ENCODE results near the gene UNK. TPM values are rescaled to one million over a fixed set of nuclear protein-coding genes. Genes with fewer than 3 reads are reported as not detected.
"Not testable (repeated sequence)": the region's sequence is repeated elsewhere in the genome, so short reads cannot be mapped to it uniquely, and the experiment has no call there.

Gene UNK
- total and polyA plus RNA-seq, 2 experiments from 2014 or later, result 22.3 to 26.7 TPM

- no peaks in the 10 kb centered on the region for H3K27me3 ChIP-seq
- H3K27ac ChIP-seq, result no peak overlapping the region
- no peak overlapping the region for H3K4me2 ChIP-seq
- H3K36me3 ChIP-seq (replicated peaks; ENCODE audit: insufficient read depth, low read depth), result no peaks in the 10 kb centered on the region
- no peaks in the 10 kb centered on the region for H3K9me2 ChIP-seq (replicated peaks; ENCODE audit: insufficient read depth)
- 91% methylated on average over 18 of the region's 21 CpGs for WGBS (ENCODE audit: low lambda C conversion rate, missing lambda C conversion rate)
- H3K79me2 ChIP-seq, result no peaks in the 10 kb centered on the region
- no peaks in the 10 kb centered on the region for H3K9me3 ChIP-seq (ENCODE audit: low read depth)
- H3K4me3 ChIP-seq, result no peak overlapping the region
- no peak overlapping the region for H2AFZ ChIP-seq
- DNase-seq (ENCODE audit: low spot score), result no peak
- no peaks in the 10 kb centered on the region for H4K20me1 ChIP-seq (ENCODE audit: insufficient read depth, poor library complexity, severe bottlenecking)
- peaks cover 14% of the 10 kb centered on the region for H3K4me1 ChIP-seq (ENCODE audit: insufficient read depth)
- TF ChIP-seq EZH2phosphoT487 (IDR thresholded peaks at IDR 0.05; ENCODE audit: low read depth, severe bottlenecking, unreplicated experiment), result no peak
Measured at GRCh38 chr17:75757086-75757681, 27.4 kb upstream of the UNK start.

- DNase-seq (ENCODE audit: low spot score), result no peak
- Histone ChIP-seq H3K9me3 (ENCODE audit: low read depth) (no peaks in the 10 kb centered on the region), H3K27me3 (no peaks in the 10 kb centered on the region), H4K20me1 (ENCODE audit: insufficient read depth, poor library complexity, severe bottlenecking) (no peaks in the 10 kb centered on the region), H3K27ac (no peak overlapping the region), H3K4me3 (no peak overlapping the region), H3K36me3 (replicated peaks; ENCODE audit: insufficient read depth, low read depth) (no peaks in the 10 kb centered on the region), H3K79me2 (no peaks in the 10 kb centered on the region), H3K4me1 (ENCODE audit: insufficient read depth) (peaks cover 14% of the 10 kb centered on the region), H3K4me2 (no peak overlapping the region), H2AFZ (no peak overlapping the region), H3K9me2 (replicated peaks; ENCODE audit: insufficient read depth) (no peaks in the 10 kb centered on the region)
- 88% methylated on average over 35 of the region's 41 CpGs for WGBS (ENCODE audit: low lambda C conversion rate, missing lambda C conversion rate)
- TF ChIP-seq CTCF (IDR thresholded peaks at IDR 0.05; ENCODE audit: poor library complexity) (peak; percentile 23), EZH2 (IDR thresholded peaks at IDR 0.05; ENCODE audit: borderline replicate concordance) (no peak), EZH2phosphoT487 (IDR thresholded peaks at IDR 0.05; ENCODE audit: low read depth, severe bottlenecking, unreplicated experiment) (no peak)
Measured at GRCh38 chr17:75758131-75758905, 26.3 kb upstream of the UNK start.

GRCh38 chr17:75759457-75759856 lies 25.1 kb upstream of the UNK start:
- Histone ChIP-seq H4K20me1 (ENCODE audit: insufficient read depth, poor library complexity, severe bottlenecking) (no peaks in the 10 kb centered on the region), H2AFZ (no peak overlapping the region), H3K36me3 (replicated peaks; ENCODE audit: insufficient read depth, low read depth) (no peaks in the 10 kb centered on the region), H3K27me3 (no peaks in the 10 kb centered on the region), H3K27ac (no peak overlapping the region), H3K4me1 (ENCODE audit: insufficient read depth) (peaks cover 17% of the 10 kb centered on the region), H3K4me2 (no peak overlapping the region), H3K79me2 (peaks cover 5% of the 10 kb centered on the region), H3K9me3 (ENCODE audit: low read depth) (no peaks in the 10 kb centered on the region), H3K4me3 (no peak overlapping the region), H3K9me2 (replicated peaks; ENCODE audit: insufficient read depth) (no peaks in the 10 kb centered on the region)
- WGBS (ENCODE audit: low lambda C conversion rate, missing lambda C conversion rate), result 71% methylated on average over 3 of the region's 3 CpGs
- TF ChIP-seq EZH2 (IDR thresholded peaks at IDR 0.05; ENCODE audit: borderline replicate concordance), result no peak
- TF ChIP-seq EZH2phosphoT487 (IDR thresholded peaks at IDR 0.05; ENCODE audit: low read depth, severe bottlenecking, unreplicated experiment), result no peak
- TF ChIP-seq CTCF (IDR thresholded peaks at IDR 0.05; ENCODE audit: poor library complexity), result no peak
- DNase-seq (ENCODE audit: low spot score), result peak; percentile 35

GRCh38 chr17:75759978-75760640 lies 24.5 kb upstream of the UNK start:
- not testable (repeated sequence) for DNase-seq (ENCODE audit: low spot score); H3K9me3 ChIP-seq (ENCODE audit: low read depth); H3K36me3 ChIP-seq (replicated peaks; ENCODE audit: insufficient read depth, low read depth); H3K4me3 ChIP-seq; H4K20me1 ChIP-seq (ENCODE audit: insufficient read depth, poor library complexity, severe bottlenecking); H3K9me2 ChIP-seq (replicated peaks; ENCODE audit: insufficient read depth); H3K27me3 ChIP-seq; H3K4me2 ChIP-seq; H3K79me2 ChIP-seq; H2AFZ ChIP-seq; H3K27ac ChIP-seq
- peaks cover 10% of the 10 kb centered on the region for H3K4me1 ChIP-seq (ENCODE audit: insufficient read depth)
- 91% methylated on average over 6 of the region's 6 CpGs for WGBS (ENCODE audit: low lambda C conversion rate, missing lambda C conversion rate)
